Small intestine (tissue), 7 donors: ENCODE measurements around the gene EHF. TPM values are rescaled to one million over a fixed set of nuclear protein-coding genes. Genes with fewer than 3 reads are reported as not detected.
"Not testable (repeated sequence)": the region's sequence is repeated elsewhere in the genome, so short reads cannot be mapped to it uniquely, and the experiment has no call there.

Source experiments
- DNase-seq, 2 donors: peaks; one replicate each; pipeline versions ENCODE4 v3.0.0 to v3.0.0-alpha.2; 2013
- FAIRE-seq: peaks from 2 replicates; lab custom pipeline; 2012; peaks lifted over from hg19 to GRCh38; lab: Jason Lieb, UNC
- H3K27ac ChIP-seq, 3 donors: one replicate each; pipeline ENCODE4 v1.5.1; 2013; ENCODE audit warnings: low read length in 2 of 3, mild to moderate bottlenecking in 2 of 3, control low read depth in 1 of 3, inconsistent platforms in 1 of 3, low read depth in 1 of 3, moderate library complexity in 1 of 3
- H3K27me3 ChIP-seq, 3 donors: one replicate each; pipeline ENCODE4 v1.6.1; 2013; ENCODE audit warnings: low read length in 3 of 3, inconsistent platforms in 1 of 3; ENCODE audit not compliant: control insufficient read depth in 3 of 3, insufficient read depth in 3 of 3
- H3K36me3 ChIP-seq, 3 donors: one replicate each; pipeline ENCODE4 v1.6.1; 2013; ENCODE audit warnings: low read length in 3 of 3, inconsistent platforms in 1 of 3, low read depth in 1 of 3, mild to moderate bottlenecking in 1 of 3, moderate library complexity in 1 of 3; ENCODE audit not compliant: control insufficient read depth in 3 of 3, insufficient read depth in 2 of 3
- H3K4me1 ChIP-seq, 3 donors: one replicate each; pipeline ENCODE4 v1.6.1; 2013; ENCODE audit warnings: low read length in 2 of 3, inconsistent platforms in 1 of 3, low read depth in 1 of 3, mild to moderate bottlenecking in 1 of 3, moderate library complexity in 1 of 3; ENCODE audit not compliant: control insufficient read depth in 3 of 3, insufficient read depth in 2 of 3
- H3K4me3 ChIP-seq, 3 donors: one replicate each; pipeline ENCODE4 v1.5.1; 2013; ENCODE audit warnings: low read length in 3 of 3, control low read depth in 1 of 3, inconsistent platforms in 1 of 3, low read depth in 1 of 3, mild to moderate bottlenecking in 1 of 3, moderate library complexity in 1 of 3
- H3K9me3 ChIP-seq, 2 donors: one replicate each; pipeline ENCODE4 v1.6.1; 2013; ENCODE audit warnings: low read depth in 1 of 2, low read length in 1 of 2; ENCODE audit not compliant: control insufficient read depth in 2 of 2, insufficient read depth in 1 of 2
- WGBS, 3 donors: extraction: QIAGEN DNeasy Blood & Tissue Kit; methylation state at CpG; one replicate each; pipeline ENCODE4 v1.1.7; 2013; 5-methylcytosine and 5-hydroxymethylcytosine counted together
- polyA plus RNA-seq, 4 donors: library from polyadenylated mRNA; stranded (reverse) in 3 of 4; unstranded in 1 of 4; fragments of 200-250 nt in 3 of 4; fragments of 120-200 nt in 1 of 4; gene quantifications; one replicate each; pipeline versions ENCODE4 v1.2.1 to v1.2.3, GENCODE V29; 2013
- donor health status: healthy with polysubstance abuse.
- donor health status: control.
- donor health status: control.
- donor health status: Bipolar disorder and iron deficiency.
- donor health status: healthy.

The EHF gene
- polyA plus RNA-seq, 4 donors: 7.3 to 54.1 (median 26.2) TPM

DNA sequence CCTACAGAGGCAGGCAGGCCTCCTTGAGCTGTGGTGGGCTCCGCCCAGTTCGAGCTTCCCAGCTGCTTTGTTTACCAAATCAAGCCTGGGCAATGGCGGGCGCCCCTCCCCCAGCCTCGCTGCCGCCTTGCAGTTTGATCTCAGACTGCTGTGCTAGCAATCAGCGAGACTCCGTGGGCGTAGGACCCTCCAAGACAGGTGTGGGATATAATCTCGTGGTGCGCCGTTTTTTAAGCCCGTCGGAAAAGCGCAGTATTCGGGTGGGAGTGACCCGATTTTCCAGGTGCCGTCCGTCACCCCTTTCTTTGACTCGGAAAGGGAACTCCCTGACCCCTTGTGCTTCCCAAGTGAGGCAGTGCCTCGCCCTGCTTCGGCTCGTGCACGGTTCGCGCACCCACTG, 71.4 kb downstream of the EHF start:
- FAIRE-seq: not testable (repeated sequence)

GRCh38 chr11:34696862-34697261, 76.0 kb downstream of the EHF start:
- Histone ChIP-seq H3K9me3 (peaks cover 0 to 8% of the 10 kb centered on the region in 2 donors), H3K27me3 (no peaks in the 10 kb centered on the region), H3K4me3 (no peak overlapping the region), H3K36me3 (no peaks in the 10 kb centered on the region), H3K4me1 (no peaks in the 10 kb centered on the region), H3K27ac (no peak overlapping the region)
- no peak for DNase-seq
- FAIRE-seq: no peak

More for the DNA sequence above, 71.4 kb downstream of the EHF start:
- H3K4me3 ChIP-seq, H3K27ac ChIP-seq, H3K27me3 ChIP-seq, DNase-seq, H3K9me3 ChIP-seq, H3K36me3 ChIP-seq, H3K4me1 ChIP-seq: not testable (repeated sequence)
- WGBS, 3 donors: 87 to 90% (median 90%) methylated on average over 19 to 24 of the region's 26 CpGs

- FAIRE-seq (no peak), DNase-seq (no peak)
- H3K36me3 ChIP-seq: no peaks in the 10 kb centered on the region
- H3K9me3 ChIP-seq: peaks cover 0 to 12% of the 10 kb centered on the region in 2 donors
- H3K4me3 ChIP-seq: no peak overlapping the region
- H3K27ac ChIP-seq: no peak overlapping the region
- 46 to 74% (median 68%) methylated on average over 2 of the region's 2 CpGs for whole genome bisulfite sequencing, 3 donors
- no peaks in the 10 kb centered on the region for H3K27me3 ChIP-seq
- no peaks in the 10 kb centered on the region for H3K4me1 ChIP-seq
Measured at GRCh38 chr11:34706709-34707461, 86.0 kb downstream of the EHF start.

GRCh38 chr11:34707462-34707840, 86.6 kb downstream of the EHF start:
- no peak for FAIRE-seq
- H3K27me3 ChIP-seq: no peaks in the 10 kb centered on the region
- no peak overlapping the region for H3K4me3 ChIP-seq
- no peak for DNase-seq
- H3K4me1 ChIP-seq: no peaks in the 10 kb centered on the region
- no peak overlapping the region for H3K27ac ChIP-seq
- 54 to 96% (median 62%) methylated on average over 3 of the region's 3 CpGs for WGBS, 3 donors
- H3K36me3 ChIP-seq: no peaks in the 10 kb centered on the region
- H3K9me3 ChIP-seq: peaks cover 0 to 9% of the 10 kb centered on the region in 2 donors

Other genes starting within 250 kb of the EHF start
- 100 to 1,000 TPM in 2 of 4 donors, 10 to 100 TPM in 2; 76.7 to 222 (median 101) TPM for gene CAT, start 182.2 kb upstream of the EHF start, polyA plus RNA-seq
- not detected for gene ELF5, start 107.3 kb upstream of the EHF start, polyA plus RNA-seq